Right hindlimb (tissue), 1 donor: Measurements from ENCODE around the gene ABHD11.
A peak's percentile ranks its signal among the peaks of the same experiment; 100 is the strongest.
"Not testable (repeated sequence)": the region's sequence is repeated elsewhere in the genome, so short reads cannot be mapped to it uniquely, and the experiment has no call there.

Experiments used
- DNase-seq: peaks from one replicate; pipeline ENCODE4 v3.0.0-alpha.2; 2018

ABHD11 gene

DNA sequence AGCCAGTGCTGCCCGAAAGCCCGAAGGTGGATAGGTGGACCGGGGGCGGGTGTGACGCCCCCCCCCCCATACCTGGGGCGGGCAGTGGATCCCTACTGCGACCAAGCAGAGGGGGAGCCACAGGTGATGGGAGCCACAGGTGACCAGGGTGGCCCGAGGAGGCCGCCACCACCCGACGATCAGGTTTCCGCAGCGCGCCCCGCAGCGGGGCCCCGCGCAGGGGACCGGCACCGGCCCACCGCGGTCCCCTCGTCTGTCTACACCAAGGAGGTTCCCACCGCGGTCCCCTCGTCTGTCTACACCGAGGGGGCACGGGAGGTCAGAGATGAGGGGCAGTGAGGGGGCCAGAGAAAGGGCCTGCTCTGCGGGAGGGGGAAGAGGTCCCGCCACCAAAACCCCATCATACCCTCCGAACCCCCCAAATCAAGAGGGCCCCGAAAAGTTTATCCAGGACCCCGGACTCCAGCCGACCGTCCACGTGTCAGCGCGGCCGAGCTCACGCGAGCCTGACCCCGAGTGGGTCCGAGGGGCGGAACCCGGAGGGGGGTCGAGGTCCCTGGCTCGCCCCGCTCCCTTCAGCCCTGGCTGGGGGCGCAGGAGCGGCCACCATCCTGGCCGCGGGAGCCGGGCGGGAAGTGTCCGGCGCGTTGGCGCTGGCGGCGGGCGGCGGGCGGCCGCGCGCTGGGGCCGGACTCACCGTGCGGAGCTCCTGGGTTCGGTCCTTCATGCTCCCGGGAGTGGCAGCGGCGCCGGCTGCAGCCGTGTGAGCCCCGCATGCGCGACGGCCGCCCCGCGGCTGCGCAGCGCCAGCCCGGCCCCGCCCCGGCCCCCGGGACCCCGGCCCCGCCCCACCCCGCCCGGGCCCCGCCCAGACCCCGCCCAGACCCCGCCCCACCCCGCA is 19.4 kb downstream of the ABHD11 start, which contains the start of gene STX1A:
Gene STX1A (minus strand): TSS at position 765 of the 901 bp plus-strand sequence. CDS start 38 bp downstream, at position 727.
- DNase-seq, result peak; percentile 72

DNA sequence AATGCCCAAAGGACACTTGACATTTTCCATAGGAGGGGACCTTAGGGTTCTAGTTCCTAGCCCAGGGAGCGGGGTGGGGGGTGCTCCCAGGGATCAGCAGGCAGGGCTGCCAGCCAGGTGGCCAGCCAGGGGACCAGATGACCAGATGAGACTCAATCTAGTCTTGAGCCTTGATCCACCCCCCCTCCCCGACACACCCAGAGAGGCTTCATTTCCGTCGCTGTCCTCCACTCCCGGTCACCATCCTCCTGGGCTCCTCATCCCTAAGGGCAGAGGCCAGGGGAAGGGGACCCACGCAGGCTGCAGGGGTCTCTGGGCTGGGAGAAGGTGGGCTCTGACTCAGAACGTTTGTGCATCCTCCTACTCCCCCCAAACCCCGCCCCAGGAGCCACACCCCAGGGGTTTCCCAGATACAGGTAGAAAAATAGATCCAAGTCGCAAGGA is 20.1 kb downstream of the ABHD11 start:
- no peak for DNase-seq

DNA sequence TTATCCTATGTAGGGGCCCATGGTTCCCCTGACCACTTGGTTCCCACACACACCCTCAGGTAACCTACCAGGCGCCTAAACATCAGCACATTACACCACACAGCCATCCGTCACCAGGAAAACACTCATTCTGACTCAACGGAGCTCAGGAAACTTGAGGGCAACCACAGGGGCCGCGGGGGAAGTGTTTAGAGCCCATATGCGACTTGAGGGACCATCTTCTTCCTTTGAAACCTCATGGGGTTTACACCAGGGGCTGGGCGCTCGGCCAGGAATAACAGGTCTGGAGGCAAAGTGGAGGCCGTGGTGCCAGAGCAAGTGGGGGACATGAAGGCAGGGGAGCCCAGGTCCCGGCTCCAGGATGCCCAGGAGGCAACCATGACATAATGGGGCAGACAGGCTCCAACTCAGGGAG is 20.6 kb downstream of the ABHD11 start:
- no peak for DNase-seq

DNA sequence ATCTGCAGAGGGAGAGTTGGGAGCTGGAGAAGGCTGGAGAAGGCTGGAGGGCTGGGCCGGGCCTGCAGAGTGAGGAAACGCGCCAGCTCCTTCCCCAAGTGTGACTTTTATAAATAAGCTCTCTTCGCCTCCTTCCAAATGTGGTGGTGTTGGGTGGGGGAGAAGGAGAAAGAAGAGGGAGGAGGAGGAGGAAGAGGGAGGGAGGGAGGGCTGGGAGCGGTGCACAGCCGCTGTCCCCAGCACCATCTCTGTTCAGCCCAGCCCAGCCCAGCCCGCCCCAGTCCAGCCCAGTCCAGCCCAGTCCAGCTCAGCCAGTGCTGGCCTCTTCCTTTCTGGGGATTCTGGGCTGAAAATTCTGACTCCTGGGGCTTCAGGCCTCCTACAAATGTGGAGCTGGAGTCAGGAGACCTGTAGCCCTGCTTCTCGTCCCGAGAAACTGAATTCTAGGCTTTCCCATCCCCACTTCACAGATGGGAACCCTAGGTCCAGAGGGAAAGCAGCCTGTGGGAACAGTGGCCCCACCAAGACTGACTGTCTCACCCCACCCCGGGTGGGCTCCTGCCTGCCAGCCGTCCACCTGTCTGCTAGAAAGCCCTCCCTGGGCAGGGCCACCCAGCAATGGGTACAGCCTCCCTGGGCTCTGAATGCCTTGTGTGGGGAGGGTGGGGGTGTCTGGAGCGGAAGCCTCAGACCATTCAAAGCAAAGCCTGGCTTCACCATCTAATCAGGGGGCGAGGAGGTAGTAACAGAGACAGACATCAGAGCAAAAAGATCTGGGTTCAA is 21.4 kb downstream of the ABHD11 start:
- peak; percentile 58 for DNase-seq

DNA sequence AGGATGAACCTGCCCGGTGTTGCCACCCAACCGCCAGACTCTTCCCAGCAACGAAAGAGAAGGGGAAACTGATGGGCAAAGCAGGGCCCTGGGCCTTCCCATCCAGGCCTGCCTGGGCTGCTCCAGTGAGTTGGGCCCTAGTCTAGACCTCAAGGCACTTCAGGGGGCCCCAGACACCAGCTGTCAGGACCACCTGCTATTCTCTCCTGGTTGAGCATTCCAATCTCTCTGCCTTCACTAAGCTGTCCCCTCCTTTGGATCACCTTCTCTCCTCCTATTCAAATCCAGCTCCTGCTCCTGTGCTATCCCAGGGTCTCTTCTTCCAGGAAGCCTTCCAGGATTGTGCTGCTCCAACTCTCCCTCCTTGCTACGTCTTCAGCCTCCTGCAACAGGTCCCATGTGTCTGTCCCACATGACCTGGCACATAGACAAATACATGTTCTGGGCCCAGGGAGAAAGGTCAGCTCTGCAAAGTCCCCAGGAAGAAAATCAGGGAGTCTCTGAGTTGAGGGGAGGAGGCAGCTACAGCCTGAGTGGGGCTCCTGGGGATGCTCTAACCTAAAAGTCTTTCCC is 22.2 kb downstream of the ABHD11 start:
- no peak for DNase-seq

DNA sequence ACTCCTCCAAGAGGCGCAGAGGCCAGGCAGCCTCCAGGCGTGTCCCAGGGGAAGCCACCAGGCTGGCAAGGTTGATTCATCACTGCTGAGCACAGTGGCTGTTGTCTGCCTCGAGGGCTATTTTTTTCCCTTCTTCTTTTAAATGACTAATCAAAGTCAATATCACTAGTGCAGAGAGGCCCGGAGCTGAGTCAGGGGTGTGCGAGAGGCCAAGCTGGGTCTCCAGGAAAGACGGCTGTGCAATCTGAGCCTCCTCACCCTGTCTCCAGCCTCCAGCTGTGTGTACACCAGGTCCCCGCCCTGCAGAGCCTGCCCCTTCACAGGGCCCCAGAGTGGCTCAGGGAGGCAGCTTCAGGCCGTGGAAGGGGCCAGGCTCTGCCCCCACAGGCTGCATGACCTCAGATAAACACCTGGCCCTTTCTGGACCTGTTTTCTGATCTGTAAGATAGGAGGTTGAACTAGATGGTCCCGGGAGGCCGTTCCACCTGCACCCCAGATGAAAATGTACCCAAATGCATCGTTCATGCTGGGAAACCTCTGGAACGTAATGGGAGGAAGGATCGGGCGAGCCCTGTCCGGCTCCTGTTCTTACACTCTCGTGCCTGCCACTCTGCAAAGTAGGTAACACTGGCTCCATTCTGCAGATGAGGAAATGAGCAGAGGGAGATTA is 22.8 kb downstream of the ABHD11 start:
- DNase-seq, result peak; percentile 82

DNA sequence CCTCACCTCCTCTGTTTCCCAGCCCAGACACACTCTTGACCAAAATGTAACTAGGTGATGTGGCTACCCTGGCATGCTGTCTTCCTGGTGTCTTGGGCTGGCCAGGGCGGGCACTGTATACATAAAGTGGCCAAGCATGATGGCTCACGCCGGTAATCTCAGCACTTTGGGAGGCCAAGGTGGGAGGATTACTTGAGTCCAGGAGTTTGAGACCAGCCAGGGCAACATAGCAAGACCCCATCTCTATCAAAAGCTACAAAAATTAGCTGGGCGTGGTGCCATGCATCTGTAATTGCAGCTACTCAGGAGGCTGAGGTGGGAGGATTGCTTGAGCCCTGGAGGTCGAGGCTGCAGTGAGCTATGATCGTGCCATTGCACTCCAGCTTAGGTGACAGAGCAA is 25.3 kb downstream of the ABHD11 start:
- not testable (repeated sequence) for DNase-seq

DNA sequence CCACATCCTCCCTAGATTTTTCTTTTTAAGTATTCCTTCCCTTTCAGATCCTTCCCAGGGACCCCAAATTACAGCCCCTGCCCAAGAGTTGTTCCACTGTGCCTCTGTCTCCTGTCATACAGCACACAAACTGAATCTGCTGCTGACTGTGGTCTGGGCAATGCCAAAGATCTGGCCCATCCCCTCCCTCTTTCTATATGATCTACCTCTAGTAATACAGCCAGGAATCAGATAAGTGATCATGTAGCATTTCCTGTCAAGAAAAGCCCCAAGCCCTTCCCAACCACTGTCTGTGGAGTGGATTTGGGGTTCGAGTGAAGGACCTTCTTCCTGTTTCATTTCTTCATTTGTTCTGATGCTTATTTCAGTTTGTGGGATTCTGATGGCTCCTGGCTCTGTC is 25.8 kb downstream of the ABHD11 start:
- DNase-seq, result no peak

DNA sequence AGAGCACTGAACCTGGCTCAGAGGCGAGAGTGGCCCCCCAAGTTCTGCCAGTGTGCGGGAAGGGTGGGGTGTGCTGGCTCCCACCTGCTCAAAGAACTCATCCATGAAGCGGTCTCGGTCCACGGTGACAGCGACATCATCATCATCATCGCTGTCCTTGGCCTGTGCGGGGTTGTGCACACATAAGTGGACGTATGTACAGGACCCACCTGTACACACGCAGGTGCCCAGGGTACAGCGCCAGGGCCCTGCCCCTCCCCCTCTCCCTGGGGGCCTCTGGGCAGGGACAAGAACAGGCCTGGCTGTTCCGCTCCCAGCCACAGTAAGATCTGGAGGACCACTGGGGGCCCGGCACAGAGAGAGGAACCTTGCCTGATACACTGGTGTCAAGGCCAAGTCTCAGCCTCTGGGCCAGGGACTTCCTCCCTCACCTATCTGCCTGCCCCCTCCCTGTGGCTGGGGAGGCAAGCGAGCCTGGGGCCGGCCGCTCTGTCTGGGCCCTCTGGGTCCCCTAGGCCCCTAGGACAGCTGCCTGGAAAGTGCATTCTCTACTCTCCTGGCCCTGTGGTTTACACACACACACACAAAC is 29.5 kb downstream of the ABHD11 start:
- no peak for DNase-seq

DNA sequence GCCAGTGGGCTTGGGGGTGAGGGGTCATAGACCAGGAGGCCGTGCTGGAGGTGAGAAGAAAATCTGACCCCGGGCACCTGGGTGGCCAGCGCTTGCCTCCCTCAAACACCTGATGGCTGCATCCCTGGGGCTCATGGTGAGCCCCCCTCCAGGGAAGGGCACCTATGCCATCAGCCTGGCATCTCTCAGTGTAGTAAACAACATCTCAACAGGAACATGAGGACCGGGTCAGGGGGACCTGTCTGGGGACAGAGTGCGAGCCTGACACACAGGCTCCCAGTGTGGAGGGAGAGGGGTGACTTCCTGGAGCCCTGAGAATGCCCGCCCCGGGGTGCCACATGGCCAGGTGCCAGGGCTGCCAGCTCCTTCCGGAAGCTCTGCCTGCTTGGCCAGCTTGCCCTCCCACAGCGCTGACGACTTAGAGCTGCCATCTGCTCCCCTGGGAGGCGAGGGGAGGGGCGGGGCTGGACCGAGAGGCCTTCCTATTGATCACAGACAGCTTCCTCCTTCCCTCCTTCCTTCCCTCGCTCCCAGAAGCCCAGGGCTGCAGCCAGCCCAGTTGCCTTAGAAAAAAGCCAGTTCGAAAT is 31.5 kb downstream of the ABHD11 start:
- no peak for DNase-seq

DNA sequence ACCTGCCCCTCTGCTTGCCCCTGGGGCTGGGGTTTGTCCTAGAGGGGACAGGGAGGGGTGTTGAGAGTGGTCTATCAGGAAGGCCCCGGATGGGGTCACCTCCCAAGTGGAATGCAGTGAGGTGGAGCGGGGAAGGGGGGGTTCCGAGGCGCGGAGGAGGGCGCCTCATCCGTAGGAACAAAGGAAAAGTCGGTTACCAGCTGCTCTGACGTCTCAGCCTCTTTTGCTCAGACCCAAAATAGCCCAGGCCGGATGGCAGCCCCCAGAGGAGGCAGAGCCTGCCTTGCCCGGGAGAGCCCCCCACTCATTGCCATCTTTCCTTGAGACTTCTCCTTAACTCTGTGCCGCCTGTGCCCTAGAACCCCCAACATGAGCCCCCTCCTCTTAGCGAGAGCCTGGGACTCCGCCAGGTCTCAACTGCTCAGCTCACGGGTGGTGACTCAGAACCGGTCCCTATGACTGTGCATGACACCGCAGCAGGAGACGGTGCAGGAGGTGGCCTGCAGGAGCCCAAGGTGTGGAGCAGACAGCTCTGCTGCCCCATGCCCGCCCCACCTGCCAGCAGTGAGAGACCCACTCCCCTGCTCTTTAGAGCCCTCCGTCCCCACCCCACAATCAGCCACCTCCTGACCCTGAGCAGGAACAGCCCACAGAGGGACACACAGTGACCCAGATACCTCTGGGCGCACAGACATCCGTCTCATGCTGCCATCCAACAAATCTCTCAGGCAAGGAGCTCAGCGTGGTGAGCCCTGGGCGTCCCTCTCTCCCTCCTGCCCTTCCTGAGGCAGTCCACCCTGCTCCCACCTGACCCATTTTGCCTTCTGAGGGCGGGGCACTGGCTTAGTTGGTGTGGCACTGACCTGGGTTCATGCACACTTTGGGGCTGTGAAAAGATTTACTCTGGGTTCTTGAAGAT is 32.2 kb downstream of the ABHD11 start:
- no peak for DNase-seq

DNA sequence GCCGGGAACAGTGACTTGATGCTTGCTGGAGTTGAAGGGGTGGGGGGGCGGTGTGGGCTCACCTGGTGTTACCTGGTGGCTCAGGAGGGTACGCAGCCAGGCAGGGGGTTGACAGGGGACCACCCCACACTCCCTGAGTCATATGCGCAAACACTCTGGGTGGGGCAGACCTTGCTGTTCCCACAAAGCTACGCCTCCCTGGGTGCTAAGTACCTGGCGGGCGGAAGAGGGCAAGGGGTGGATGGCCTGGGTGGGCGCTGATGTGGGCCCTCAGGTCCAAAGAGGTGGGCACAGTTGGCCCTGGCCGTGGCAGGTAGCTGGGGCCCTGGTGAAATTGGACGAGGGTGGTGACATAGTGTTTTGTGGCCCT is 33.1 kb downstream of the ABHD11 start:
- no peak for DNase-seq

DNA sequence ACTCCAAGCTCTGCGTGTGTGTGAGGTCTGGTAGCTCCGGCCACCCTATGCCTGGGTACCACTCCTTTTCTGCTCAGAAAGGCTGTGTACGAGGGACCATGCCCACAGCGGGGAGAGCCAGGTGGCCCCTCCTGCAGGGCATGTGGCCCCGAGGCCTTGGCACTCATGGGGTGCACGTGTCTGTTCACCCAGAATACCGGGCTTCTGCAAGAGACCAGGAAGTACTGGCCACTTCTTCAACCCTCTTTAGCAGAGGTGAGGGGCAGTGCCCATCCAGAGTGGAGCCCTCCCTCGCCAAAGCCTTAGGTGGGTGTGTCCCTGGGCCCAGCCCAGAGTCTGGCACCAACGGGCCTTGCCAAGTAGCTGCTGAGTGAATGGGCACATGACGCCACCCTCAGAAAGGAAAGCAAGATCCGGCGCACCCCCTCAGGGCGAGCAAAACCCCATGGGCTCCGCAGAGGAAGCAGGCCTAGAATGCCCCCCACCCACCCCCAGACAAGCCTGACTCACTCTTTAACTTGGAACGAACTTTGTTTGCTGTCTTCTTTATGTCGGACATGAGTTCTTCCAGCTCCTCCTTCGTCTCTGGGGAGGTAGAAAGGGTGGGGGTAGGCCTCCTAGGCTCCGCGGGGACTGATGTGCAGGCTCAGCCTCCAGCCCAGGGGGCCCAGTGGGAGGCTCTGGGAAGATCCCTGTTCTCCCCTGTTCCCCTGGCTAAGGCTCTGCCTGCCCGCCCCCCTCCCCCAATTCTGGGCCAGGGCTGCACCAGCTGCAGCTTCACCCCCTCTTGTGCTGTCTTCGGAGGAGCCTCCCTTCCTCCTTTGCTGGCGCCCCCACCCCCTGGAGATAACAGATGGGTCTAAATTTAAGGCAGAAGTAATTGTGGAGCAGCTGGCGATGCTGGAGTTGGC is 33.7 kb downstream of the ABHD11 start:
- DNase-seq, result no peak

DNA sequence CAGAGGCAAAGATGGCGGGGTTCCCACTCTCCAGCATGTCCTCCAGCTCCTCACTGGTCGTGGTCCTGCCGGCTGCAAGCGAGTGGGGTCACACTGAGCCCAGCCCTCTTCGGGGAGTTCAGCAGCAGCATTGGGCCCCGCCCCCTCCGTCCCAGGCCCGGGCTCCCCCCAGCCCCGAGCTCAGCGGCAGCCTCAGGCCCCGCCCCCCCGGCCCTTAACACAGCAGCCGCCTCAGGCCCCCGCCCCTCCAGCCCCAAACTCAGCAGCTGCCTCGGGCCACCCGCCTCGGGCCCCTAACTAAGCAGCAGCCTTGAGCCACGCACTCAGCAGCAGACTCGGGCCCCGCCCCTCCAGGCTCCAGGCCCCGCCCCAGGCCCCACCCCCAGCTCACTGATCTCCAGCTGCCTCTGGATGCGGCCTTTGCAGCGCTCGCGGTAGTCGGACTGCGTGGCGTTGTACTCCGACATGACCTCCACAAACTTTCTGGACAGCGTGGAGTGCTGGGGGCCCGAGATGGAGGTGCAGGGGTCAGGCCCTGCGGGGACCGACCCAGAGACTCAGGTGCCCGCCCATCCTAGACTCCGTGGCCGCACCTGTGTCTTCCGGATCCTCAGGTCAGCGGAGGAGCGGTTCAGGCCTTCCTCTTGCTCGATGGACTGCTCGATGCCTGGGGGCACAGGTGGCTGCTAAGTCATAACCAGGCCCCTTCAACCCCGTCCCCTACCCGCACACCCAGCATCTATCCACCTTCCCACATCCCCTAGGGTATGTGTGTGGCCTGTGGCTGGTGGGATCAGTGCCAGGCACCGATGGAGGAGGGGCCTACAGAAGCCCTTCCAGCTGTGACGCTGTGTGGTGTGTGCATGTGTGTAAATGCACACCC is 34.6 kb downstream of the ABHD11 start:
- peak; percentile 93 for DNase-seq

DNA sequence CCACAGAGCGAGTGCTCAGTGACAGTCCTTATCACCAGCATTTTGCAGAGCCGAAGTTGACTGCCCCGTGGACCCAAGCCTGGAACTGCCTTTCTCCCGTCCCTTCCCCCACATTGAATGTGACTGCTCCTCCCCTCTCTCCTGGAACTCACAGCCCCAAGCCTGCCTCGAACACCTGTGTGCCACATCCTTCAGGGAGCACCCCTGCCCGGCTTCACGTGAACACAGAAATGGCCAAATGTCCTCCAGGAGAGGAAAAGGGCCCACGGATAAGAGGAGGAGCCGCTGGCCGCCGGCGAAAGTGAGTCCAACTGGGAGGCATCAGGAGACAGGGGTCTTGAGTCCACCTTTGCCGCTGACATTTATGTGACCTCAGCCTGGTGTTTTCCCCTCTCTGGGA is 35.4 kb downstream of the ABHD11 start:
- DNase-seq, result no peak

DNA sequence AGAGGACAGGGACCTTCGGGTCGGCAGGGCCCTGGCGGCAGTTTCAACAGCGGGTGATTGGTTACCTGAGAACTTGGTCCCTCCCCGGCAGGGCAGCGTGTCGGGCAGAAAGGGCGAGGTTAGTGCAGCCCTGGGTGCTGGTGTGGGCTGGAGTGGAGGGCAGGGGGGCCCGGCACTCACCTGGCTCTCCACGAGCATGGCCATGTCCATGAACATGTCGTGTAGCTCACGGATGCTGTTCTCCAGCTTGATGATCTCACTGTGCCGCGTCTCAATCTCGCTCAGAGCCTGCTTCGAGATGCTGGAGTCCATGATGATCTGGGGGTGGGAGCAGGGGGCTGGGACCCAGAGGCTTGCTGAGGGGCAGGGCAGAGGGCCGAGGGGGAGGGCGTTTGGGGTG is 35.9 kb downstream of the ABHD11 start:
- no peak for DNase-seq

DNA sequence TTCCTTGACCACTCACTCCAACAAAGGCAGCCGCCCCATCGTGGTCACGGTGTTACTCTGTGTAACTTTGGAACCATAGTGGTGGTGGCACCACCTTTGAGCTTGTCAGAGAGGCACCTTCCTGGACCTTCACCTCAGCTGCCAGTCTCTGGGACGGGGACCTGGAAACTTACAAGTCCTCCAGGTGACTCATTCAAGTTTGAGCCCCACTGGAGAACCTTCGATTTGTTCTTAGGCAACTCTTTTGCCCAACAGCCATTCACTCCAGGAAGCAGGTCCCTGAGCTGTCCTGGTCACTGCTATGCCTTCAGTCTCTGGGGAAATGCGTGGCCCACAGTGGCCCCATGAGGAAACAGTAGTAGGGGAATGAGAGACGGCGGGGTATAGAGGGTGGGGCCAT is 36.4 kb downstream of the ABHD11 start:
- DNase-seq, result no peak

DNA sequence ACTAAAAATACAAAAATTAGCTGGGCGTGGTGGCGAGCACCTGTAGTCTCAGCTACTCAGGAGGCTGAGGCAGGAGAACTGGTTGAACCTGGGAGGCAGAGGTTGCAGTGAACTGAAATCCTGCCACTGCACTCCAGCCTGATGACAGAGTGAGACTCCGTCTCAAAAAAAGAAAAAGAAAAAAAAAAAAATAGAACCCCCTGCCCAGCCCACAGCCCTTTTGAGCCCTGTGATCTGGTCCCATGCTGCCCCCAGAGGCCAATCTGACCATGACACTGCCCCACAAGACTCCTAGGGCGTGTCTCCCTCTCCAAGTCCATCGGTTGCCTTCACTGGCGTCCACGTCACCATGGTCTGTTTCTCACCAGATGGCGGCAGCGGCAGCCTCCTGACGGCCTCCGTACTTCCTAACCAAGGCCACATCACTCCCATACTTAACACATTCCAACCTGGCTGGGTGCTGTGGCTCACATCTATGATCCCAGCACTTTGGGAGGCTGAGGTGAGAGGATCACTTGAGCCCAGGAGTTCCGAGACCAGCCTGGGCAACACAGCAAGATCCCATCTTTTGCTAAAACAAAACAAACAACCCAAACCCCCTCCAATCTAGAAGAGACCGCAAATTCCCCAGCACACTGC is 37.1 kb downstream of the ABHD11 start:
- no peak for DNase-seq
